Measurements from ENCODE around the gene ADAMTS9. TPM values are rescaled to one million over a fixed set of nuclear protein-coding genes. Genes with fewer than 3 reads are reported as not detected.
A peak's percentile ranks its signal among the peaks of the same experiment; 100 is the strongest.

The ADAMTS9 gene
- total and polyA plus RNA-seq, 3 donors from 2014 or later, result 5.1 to 8.1 (median 5.9) TPM

DNA sequence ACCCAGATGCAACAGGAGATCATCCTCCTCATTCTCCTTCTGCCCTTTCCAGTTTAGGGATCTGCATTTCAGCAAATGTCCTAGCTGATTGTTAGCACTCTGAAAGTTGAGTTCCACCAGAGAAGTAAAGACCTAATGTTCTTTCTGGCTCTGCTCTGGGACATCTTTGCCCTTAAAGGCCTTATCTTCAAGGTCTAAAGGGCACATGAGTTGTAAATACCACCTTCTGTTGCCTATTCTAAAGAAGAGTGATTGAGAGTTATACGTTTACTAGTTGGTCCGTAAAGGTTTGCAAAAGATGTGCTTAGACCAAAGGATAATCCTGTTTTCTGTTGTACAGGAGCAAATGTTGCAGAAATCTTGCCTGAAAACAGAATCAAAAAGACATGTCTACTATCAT, 151.6 kb downstream of the ADAMTS9 start:
- TF ChIP-seq CTCF (IDR thresholded peaks at IDR 0.05), result no peak
- no peak for TF ChIP-seq POLR2A (IDR thresholded peaks at IDR 0.05)
- H3K4me1 ChIP-seq, result peaks cover 14% of the 10 kb centered on the region
- 86 to 94% methylated on average over 2 of the region's 2 CpGs for WGBS, 2 donors
- H3K36me3 ChIP-seq (ENCODE audit: low read depth, missing control alignments), result no peaks in the 10 kb centered on the region
- H3K4me3 ChIP-seq, result no peak overlapping the region
- H3K27ac ChIP-seq, result no peak overlapping the region
- no peaks in the 10 kb centered on the region for H3K27me3 ChIP-seq
- no peaks in the 10 kb centered on the region for H3K9me3 ChIP-seq
- intact Hi-C loops (cut with DNase I; ENCODE audit: low total_unique reads), result loop anchor here (10.0 kb wide), 2 partner anchors 149 to 709 kb away; partner anchors contain the start of gene ADAMTS9
- DNase-seq, result no peak

DNA sequence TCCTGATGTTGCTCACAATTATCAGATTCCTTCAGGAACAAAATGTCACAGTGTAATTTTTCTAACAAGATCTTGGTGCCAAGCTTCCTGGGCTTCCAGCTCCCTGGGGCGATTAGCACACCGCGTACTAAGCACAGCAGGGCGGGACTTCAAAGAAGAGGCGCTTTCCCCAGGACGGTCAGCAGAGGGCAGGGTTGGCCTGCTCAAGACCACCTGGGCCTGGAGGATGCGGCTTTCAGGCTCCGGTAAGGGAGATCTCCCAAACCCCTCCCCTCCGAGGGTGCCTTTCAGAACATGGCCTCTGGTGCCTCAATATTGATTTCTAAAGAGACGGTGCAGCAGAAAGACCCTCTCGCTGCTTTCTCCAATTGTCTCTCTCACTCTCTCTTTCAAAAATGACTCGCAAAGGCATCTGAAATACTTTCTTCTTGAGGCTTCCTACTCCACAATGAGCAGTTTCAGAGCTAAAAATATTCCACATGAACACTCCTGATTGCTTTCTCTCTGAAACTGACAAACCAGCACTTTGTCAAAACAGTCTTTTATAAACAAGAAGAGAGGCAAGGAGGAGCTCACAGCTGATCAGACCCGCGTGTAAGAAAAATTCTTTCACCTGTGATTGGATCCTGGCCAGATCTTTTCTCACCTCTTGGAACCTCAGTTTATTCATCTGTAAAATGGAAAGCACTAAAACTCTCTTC, 154.0 kb downstream of the ADAMTS9 start:
- Histone ChIP-seq H3K4me3 (no peak overlapping the region), H3K4me1 (peaks cover 14% of the 10 kb centered on the region), H3K27me3 (no peaks in the 10 kb centered on the region), H3K9me3 (no peaks in the 10 kb centered on the region), H3K36me3 (ENCODE audit: low read depth, missing control alignments) (no peaks in the 10 kb centered on the region), H3K27ac (no peak overlapping the region)
- peak; percentile 95 for DNase-seq
- 7 to 9% methylated on average over 14 of the region's 14 CpGs for WGBS, 2 donors
- intact Hi-C loops (cut with DNase I; ENCODE audit: low total_unique reads), result loop anchor here (10.0 kb wide), 2 partner anchors 151 to 711 kb away; partner anchors contain the start of gene ADAMTS9
- TF ChIP-seq POLR2A (IDR thresholded peaks at IDR 0.05) (no peak), CTCF (IDR thresholded peaks at IDR 0.05) (peak; percentile 73 to 89 (median 74))

GRCh38 chr3:64530434-64531049, 157.3 kb downstream of the ADAMTS9 start:
- no peak overlapping the region for H3K27ac ChIP-seq
- DNase-seq, result peak; percentile 85
- intact Hi-C loops (cut with DNase I; ENCODE audit: low total_unique reads), result loop anchor here (10.0 kb wide), 2 partner anchors 154 to 714 kb away; partner anchors contain the start of gene ADAMTS9

GRCh38 chr3:64523324-64523723, 164.5 kb downstream of the ADAMTS9 start:
- intact Hi-C loops (cut with DNase I; ENCODE audit: low total_unique reads), result no loop called here
- no peaks in the 10 kb centered on the region for H3K9me3 ChIP-seq
- no peak overlapping the region for H3K27ac ChIP-seq
- TF ChIP-seq CTCF (IDR thresholded peaks at IDR 0.05) (no peak), POLR2A (IDR thresholded peaks at IDR 0.05) (no peak)
- H3K4me3 ChIP-seq, result no peak overlapping the region
- H3K4me1 ChIP-seq, result no peaks in the 10 kb centered on the region
- no peak for DNase-seq
- H3K27me3 ChIP-seq, result no peaks in the 10 kb centered on the region
- 66% methylated on average over 3 of the region's 3 CpGs for WGBS, 2 donors
- H3K36me3 ChIP-seq (ENCODE audit: low read depth, missing control alignments), result no peaks in the 10 kb centered on the region

More at GRCh38 chr3:64530434-64531049, 157.3 kb downstream of the ADAMTS9 start:
- 30 to 37% methylated on average over 8 of the region's 8 CpGs for WGBS, 2 donors
- Histone ChIP-seq H3K27me3 (no peaks in the 10 kb centered on the region), H3K9me3 (no peaks in the 10 kb centered on the region), H3K36me3 (ENCODE audit: low read depth, missing control alignments) (no peaks in the 10 kb centered on the region), H3K4me3 (no peak overlapping the region), H3K4me1 (peaks cover 10% of the 10 kb centered on the region)
- TF ChIP-seq CTCF (IDR thresholded peaks at IDR 0.05), result peak; percentile 72 to 81 (median 79)
- TF ChIP-seq POLR2A (IDR thresholded peaks at IDR 0.05), result no peak

Measured in testis (tissue), 3 donors.